ENCODE measurements around the gene NINJ1. TPM values are rescaled to one million over a fixed set of nuclear protein-coding genes. Genes with fewer than 3 reads are reported as not detected.

The NINJ1 gene
- total and polyA plus RNA-seq, 2 of the 8 experiments (the other 6 are each of a cell fraction or from before 2014, with no cell fraction given), result 28.2 to 65.6 TPM

DNA sequence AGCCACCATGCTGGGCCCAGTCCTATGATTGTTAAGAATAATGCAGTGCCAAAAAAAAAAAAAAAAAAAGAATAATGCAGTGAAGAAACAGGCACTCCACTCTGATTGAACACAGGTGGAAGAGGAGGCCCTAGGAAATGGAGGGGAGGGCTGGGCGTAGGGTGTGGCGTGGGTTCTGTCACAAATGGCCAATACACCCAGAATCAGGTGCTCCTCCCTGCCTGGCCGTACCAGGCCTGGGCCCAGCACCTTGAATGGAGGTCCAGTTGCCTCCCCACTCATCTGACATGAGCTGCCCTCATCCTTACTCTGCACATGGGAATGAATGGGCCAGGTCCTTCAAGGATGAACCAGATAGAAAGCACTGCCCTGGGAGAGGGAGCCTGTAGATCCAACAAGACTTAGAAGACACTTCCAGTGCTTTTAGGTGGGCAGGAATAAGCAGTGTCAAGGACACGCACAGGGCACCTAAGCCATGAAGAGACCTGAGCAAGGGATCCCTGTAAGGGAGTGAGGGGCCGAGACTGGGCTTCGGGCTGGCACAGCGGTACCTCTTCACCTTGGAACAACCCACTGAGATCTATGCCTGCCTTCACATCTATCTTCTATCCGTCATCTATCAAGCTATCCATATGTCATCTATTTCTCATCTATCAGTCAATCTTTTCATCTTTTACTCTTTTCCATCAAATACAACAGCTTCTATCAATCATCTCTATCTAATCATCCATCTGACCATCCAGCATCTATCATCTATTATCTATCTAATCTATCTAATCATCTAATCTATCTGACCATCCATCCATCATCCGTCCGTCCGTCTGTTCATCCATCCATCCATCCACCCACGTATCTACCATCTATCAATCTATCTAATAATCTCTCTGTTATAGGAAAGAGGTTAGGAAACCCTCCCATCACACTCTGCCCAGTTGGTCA lies 15.9 kb downstream of the NINJ1 start:
- no peaks in the 10 kb centered on the region; a peak in 2 of 8 replicates for H3K36me3 ChIP-seq (ENCODE audit: control insufficient read depth in 2 of 4, insufficient read depth in 4 of 4, low read length in 3 of 4)
- no peaks in the 10 kb centered on the region for H3K79me2 ChIP-seq (ENCODE audit: control insufficient read depth in 1 of 2, insufficient read depth in 2 of 2, low read length in 2 of 2)
- CTCF ChIA-PET (ENCODE audit: partially characterized antibody), result interaction anchor here (0.6 to 8.5 kb wide), 13 partner anchors 10 to 482 kb away, joined by 3 to 96 read pairs (median 4); partner anchors contain the start of gene NINJ1
- H2BK5ac ChIP-seq (ENCODE audit: low read depth, low read length), result no peak overlapping the region
- H3K4ac ChIP-seq (replicated peaks; ENCODE audit: insufficient read length, low read depth, low read length), result no peak overlapping the region
- peaks cover 3% of the 10 kb centered on the region; the same call in 1 of the 2 replicates for H3K23me2 ChIP-seq (ENCODE audit: low read depth, low read length)
- no peaks in the 10 kb centered on the region for H3K27me3 ChIP-seq (replicated peaks in 1 of 4; ENCODE audit: control insufficient read depth in 3 of 4, extremely low read depth in 1 of 4, insufficient read depth in 3 of 4, low read length in 3 of 4)
- peaks cover 0 to 17% (median 10%) of the 10 kb centered on the region in 4 experiments; a peak in 6 of 7 replicates for H3K4me1 ChIP-seq (replicated peaks in 1 of 4; ENCODE audit: control insufficient read depth in 3 of 4, insufficient read depth in 4 of 4, low read length in 3 of 4)
- TF ChIP-seq NANOG (IDR thresholded peaks at IDR 0.05; ENCODE audit: insufficient read depth, low read depth, low read length, poor library complexity, severe bottlenecking) (no peak), SP1 (IDR thresholded peaks at IDR 0.05; ENCODE audit: low read depth, low read length) (no peak)
- no peak overlapping the region for H2BK15ac ChIP-seq (ENCODE audit: low read length)
- H2AK5ac ChIP-seq (ENCODE audit: low read depth, low read length), result no peak overlapping the region
- no peak overlapping the region for H3K23ac ChIP-seq (ENCODE audit: insufficient read length)
- H3K79me1 ChIP-seq (ENCODE audit: low read depth, low read length), result no peaks in the 10 kb centered on the region
- no peak overlapping the region; the same call in 1 of the 2 replicates for H4K8ac ChIP-seq (ENCODE audit: extremely low read depth, insufficient read depth, low read length)
- no peak overlapping the region for H3K27ac ChIP-seq (ENCODE audit: low read depth, low read length)
- DNase-seq (ENCODE audit: low read depth in 1 of 2, low spot score in 2 of 2) (no peak), FAIRE-seq (no peak)
- H2BK120ac ChIP-seq (replicated peaks; ENCODE audit: low read depth, low read length), result no peak overlapping the region
- 87 to 100% methylated on average over 4 to 12 of the region's 12 CpGs for WGBS, 2 experiments (ENCODE audit: extremely low coverage in 1 of 2, insufficient coverage in 1 of 2, insufficient read length in 1 of 2, insufficient replicate concordance in 2 of 2, low coverage in 1 of 2, low lambda C conversion rate in 2 of 2, missing lambda C conversion rate in 1 of 2)
- H4K20me1 ChIP-seq (replicated peaks in 1 of 2; ENCODE audit: control insufficient read depth in 1 of 2, insufficient read depth in 2 of 2, low read length in 2 of 2), result peaks cover 0 to 6% of the 10 kb centered on the region in 2 experiments
- no peak overlapping the region for H4K5ac ChIP-seq (ENCODE audit: insufficient read length, low read depth, low read length)
- no peak overlapping the region for H3K18ac ChIP-seq (ENCODE audit: extremely low read depth, low read length)
- no peak overlapping the region for H3K4me2 ChIP-seq (ENCODE audit: insufficient read depth in 1 of 2, low read depth in 2 of 2, low read length in 2 of 2)
- H3K14ac ChIP-seq (ENCODE audit: insufficient read length), result no peak overlapping the region
- H3K4me3 ChIP-seq (ENCODE audit: extremely low read depth in 1 of 4, insufficient read depth in 2 of 4, low read depth in 3 of 4, low read length in 4 of 4), result no peak overlapping the region
- H3K56ac ChIP-seq (replicated peaks; ENCODE audit: insufficient read length, low read depth, low read length), result no peak overlapping the region
- no peak overlapping the region for H3K9ac ChIP-seq (replicated peaks in 1 of 4; ENCODE audit: extremely low read depth in 1 of 4, low read depth in 3 of 4, low read length in 3 of 4)
- POLR2A ChIA-PET (ENCODE audit: partially characterized antibody), result interaction anchor here (0.7 to 1.2 kb wide), 2 partner anchors 9 to 13 kb away, joined by 3 read pairs; no protein-coding TSS in a partner anchor
- H2AFZ ChIP-seq (ENCODE audit: low read length), result no peak overlapping the region
- no peak overlapping the region for H2BK20ac ChIP-seq (ENCODE audit: low read length)
- no peak overlapping the region for H4K91ac ChIP-seq (replicated peaks; ENCODE audit: insufficient read length, low read length)
- no peaks in the 10 kb centered on the region for H3K9me3 ChIP-seq (ENCODE audit: insufficient read depth in 2 of 2, low read depth in 1 of 2, low read length in 1 of 2)
- H2BK12ac ChIP-seq (ENCODE audit: low read depth, low read length), result no peak overlapping the region

All from H1 (cell line).